Fibroblast of villous mesenchyme (primary cell): ENCODE results near the gene PRPH. TPM values are rescaled to one million over a fixed set of nuclear protein-coding genes. Genes with fewer than 3 reads are reported as not detected.

Experiments
- DNase-seq: peaks from one replicate; pipeline ENCODE4 v3.0.0-alpha.2; 2010; ENCODE audit warnings: low read depth
- H3K4me3 ChIP-seq: 2 replicates; pipeline ENCODE4 v1.5.1; 2011; ENCODE audit warnings: low read depth, mild to moderate bottlenecking, low read length
- total RNA-seq: library from RNA; depleted of rRNA; stranded (reverse); fragments of >200 nt; gene quantifications from 2 replicates; pipeline ENCODE4 v1.2.3, GENCODE V29; 2012
- TF ChIP-seq, protein P1 (sequence below): IDR thresholded peaks from 2 replicates; pipeline ENCODE4 v1.5.1; 2012; ENCODE audit warnings: low read depth, mild to moderate bottlenecking, low read length; ENCODE audit not compliant: insufficient read depth

Gene PRPH
- total RNA-seq, 1 donor = not detected

DNA sequence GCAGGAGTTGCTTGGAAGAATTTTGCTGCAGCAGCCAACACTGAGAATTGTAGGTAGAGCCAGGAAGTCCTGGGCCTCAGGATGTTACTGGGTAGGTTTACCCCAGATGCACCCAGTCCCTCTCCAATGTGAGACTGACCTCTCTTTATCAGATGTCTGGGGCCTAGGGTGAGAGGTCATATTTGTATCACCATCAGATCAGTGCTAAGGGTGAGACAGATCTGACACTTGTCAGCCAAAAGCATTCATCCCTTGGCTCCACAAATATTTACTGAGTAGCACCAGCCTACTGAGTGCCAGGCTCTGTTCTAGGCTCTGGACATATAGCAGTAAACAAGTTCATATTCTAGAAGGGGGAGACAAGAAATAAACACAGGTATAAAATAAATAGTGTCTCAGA, 32.4 kb downstream of the PRPH start:
- no peak for DNase-seq
- no peak overlapping the region for H3K4me3 ChIP-seq
- TF ChIP-seq, protein P1, sequence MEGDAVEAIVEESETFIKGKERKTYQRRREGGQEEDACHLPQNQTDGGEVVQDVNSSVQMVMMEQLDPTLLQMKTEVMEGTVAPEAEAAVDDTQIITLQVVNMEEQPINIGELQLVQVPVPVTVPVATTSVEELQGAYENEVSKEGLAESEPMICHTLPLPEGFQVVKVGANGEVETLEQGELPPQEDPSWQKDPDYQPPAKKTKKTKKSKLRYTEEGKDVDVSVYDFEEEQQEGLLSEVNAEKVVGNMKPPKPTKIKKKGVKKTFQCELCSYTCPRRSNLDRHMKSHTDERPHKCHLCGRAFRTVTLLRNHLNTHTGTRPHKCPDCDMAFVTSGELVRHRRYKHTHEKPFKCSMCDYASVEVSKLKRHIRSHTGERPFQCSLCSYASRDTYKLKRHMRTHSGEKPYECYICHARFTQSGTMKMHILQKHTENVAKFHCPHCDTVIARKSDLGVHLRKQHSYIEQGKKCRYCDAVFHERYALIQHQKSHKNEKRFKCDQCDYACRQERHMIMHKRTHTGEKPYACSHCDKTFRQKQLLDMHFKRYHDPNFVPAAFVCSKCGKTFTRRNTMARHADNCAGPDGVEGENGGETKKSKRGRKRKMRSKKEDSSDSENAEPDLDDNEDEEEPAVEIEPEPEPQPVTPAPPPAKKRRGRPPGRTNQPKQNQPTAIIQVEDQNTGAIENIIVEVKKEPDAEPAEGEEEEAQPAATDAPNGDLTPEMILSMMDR = no peak

DNA sequence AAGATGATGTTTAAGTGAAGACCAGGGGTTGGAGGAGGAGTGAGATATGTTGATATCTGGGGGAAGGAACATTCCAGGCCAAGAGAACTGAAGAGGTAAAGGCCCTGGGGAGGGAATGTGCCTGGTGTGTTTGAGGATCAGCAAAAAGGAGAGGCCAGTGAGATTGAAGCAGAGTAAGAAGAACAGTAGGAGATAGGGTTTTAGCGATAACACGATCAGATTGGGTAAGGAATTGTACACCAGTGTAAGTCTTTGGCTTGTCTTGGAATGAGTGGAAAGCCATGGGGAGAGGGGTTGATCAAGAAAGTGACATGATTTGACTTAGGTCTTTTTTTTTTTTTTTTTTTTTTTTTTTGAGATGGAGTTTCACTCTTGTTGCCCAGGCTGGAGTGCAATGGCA, 32.9 kb downstream of the PRPH start:
- TF ChIP-seq, protein P1 = no peak
- no peak for DNase-seq
- H3K4me3 ChIP-seq = no peak overlapping the region

DNA sequence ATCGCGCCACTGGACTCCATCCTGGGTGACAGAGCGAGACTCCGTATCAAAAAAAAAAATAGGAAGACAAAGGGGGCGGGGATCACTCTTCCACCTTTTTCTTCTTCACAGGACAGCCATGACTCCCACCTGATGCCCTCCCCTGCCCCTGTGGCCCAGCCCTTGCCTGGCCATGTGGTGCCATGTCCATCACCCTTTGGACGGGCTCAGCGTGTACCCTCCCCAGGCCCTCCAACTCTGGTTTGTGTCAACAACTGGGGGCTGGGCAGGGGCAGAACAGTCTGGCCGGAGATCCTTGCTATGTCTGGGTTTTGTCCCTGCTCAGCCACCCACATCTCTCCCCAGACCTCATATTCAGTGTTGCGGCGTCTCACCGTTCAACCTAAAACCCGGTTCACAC, 33.9 kb downstream of the PRPH start:
- no peak for DNase-seq
- TF ChIP-seq, protein P1 = no peak

DNA sequence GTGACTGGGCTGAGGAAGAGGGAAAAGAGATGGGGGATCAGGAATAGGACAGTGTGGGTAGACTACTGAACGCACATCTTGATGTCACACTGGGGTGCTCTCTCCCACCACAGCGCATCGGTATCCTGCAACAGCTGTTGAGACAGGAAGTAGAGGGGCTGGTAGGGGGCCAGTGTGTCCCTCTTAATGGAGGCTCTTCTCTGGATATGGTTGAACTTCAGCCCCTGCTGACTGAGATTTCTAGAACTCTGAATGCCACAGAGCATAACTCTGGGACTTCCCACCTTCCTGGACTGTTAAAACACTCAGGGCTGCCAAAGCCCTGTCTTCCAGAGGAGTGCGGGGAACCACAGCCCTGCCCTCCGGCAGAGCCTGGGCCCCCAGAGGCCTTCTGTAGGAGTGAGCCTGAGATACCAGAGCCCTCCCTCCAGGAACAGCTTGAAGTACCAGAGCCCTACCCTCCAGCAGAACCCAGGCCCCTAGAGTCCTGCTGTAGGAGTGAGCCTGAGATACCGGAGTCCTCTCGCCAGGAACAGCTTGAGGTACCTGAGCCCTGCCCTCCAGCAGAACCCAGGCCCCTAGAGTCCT, 35.2 kb downstream of the PRPH start:
- no peak for DNase-seq
- TF ChIP-seq, protein P1 = no peak
- no peak overlapping the region for H3K4me3 ChIP-seq

More for the DNA sequence above, 33.9 kb downstream of the PRPH start:
- H3K4me3 ChIP-seq = no peak overlapping the region

GRCh38 chr12:49330631-49331379, 35.9 kb downstream of the PRPH start:
- TF ChIP-seq, protein P1 = no peak
- no peak for DNase-seq
- no peak overlapping the region for H3K4me3 ChIP-seq

- no peak overlapping the region for H3K4me3 ChIP-seq
- TF ChIP-seq, protein P1 = peak; percentile 92
- DNase-seq = peak; percentile 83
Observed at GRCh38 chr12:49331380-49332222, 36.7 kb downstream of the PRPH start.
